H1 (cell line): ENCODE results near the gene LY9. TPM values are rescaled to one million over a fixed set of nuclear protein-coding genes. Genes with fewer than 3 reads are reported as not detected.
A peak's percentile ranks its signal among the peaks of the same experiment; 100 is the strongest.

Experiments
- CTCF ChIA-PET: fragments of 300-600 bp; sonication (Branson Sonifier 250); formaldehyde crosslinking; loops from one replicate; lab custom pipeline; 2021; ENCODE audit not compliant: partially characterized antibody; lab: Charles Lee
- POLR2A ChIA-PET: fragments of 300-600 bp; sonication (Branson Sonifier 250); formaldehyde crosslinking; loops from one replicate; lab custom pipeline; 2021; ENCODE audit warnings: inconsistent platforms; ENCODE audit not compliant: partially characterized antibody; lab: Charles Lee
- DNase-seq, 2 experiments: peaks; one replicate each; pipeline versions ENCODE4 v3.0.0 to v3.0.0-alpha.2; 2010 to 2022; ENCODE audit warnings: low spot score in 2 of 2, low read depth in 1 of 2, mixed read lengths in 1 of 2
- FAIRE-seq: peaks from 2 replicates; lab custom pipeline; 2011; peaks lifted over from hg19 to GRCh38; lab: Jason Lieb, UNC
- H2AFZ ChIP-seq: 2 replicates; pipeline ENCODE4 v1.8.1; 2012; ENCODE audit warnings: low read length, inconsistent platforms
- H2AK5ac ChIP-seq: 2 replicates; pipeline ENCODE4 v1.6.1; 2013; ENCODE audit warnings: low read depth, low read length
- H2BK120ac ChIP-seq: replicated peaks from 2 replicates; pipeline ENCODE3; 2013; ENCODE audit warnings: low read depth, low read length, inconsistent platforms
- H2BK12ac ChIP-seq: 2 replicates; pipeline ENCODE4 v1.6.1; 2013; ENCODE audit warnings: low read depth, low read length
- H2BK15ac ChIP-seq: 2 replicates; pipeline ENCODE4 v1.6.1; 2013; ENCODE audit warnings: low read length
- H2BK20ac ChIP-seq: 2 replicates; pipeline ENCODE4 v1.6.1; 2013; ENCODE audit warnings: low read length
- H2BK5ac ChIP-seq: 2 replicates; pipeline ENCODE4 v1.6.1; 2013; ENCODE audit warnings: low read depth, low read length
- H3K14ac ChIP-seq: 2 replicates; pipeline ENCODE4 v1.6.1; 2013; ENCODE audit warnings: inconsistent platforms; ENCODE audit not compliant: insufficient read length
- H3K18ac ChIP-seq: 2 replicates; pipeline ENCODE4 v1.6.1; 2013; ENCODE audit warnings: low read length; ENCODE audit errors: extremely low read depth
- H3K23ac ChIP-seq: 2 replicates; pipeline ENCODE4 v1.6.1; 2013; ENCODE audit warnings: inconsistent platforms; ENCODE audit not compliant: insufficient read length
- H3K23me2 ChIP-seq: 2 replicates; pipeline ENCODE4 v1.6.1; 2013; ENCODE audit warnings: low read depth, low read length
- H3K27ac ChIP-seq: 2 replicates; pipeline ENCODE4 v1.6.1; 2011; ENCODE audit warnings: low read depth, low read length, inconsistent platforms
- H3K27me3 ChIP-seq, 4 experiments: replicated peaks in 1 of 4; 1 replicate in 1 of 4; 2 replicates in 3 of 4; pipeline versions ENCODE4 v1.6.1 to v1.8.1; 2011 to 2013; ENCODE audit warnings: low read length in 3 of 4, mild to moderate bottlenecking in 3 of 4, inconsistent platforms in 2 of 4, mixed read lengths in 2 of 4, moderate library complexity in 1 of 4; ENCODE audit not compliant: control insufficient read depth in 3 of 4, insufficient read depth in 3 of 4; ENCODE audit errors: extremely low read depth in 1 of 4
- H3K36me3 ChIP-seq, 4 experiments: 2 replicates each; pipeline versions ENCODE4 v1.6.1 to v1.8.1; 2011 to 2013; ENCODE audit warnings: mild to moderate bottlenecking in 4 of 4, low read length in 3 of 4, moderate library complexity in 2 of 4, control low read depth in 1 of 4, inconsistent platforms in 1 of 4; ENCODE audit not compliant: insufficient read depth in 4 of 4, control insufficient read depth in 2 of 4
- H3K4ac ChIP-seq: replicated peaks from 2 replicates; pipeline ENCODE3; 2013; ENCODE audit warnings: low read length, low read depth, mixed read lengths, inconsistent platforms; ENCODE audit not compliant: insufficient read length
- H3K4me1 ChIP-seq, 4 experiments: replicated peaks in 1 of 4; 1 replicate in 1 of 4; 2 replicates in 3 of 4; pipeline versions ENCODE4 v1.6.1 to v1.8.1; 2011 to 2013; ENCODE audit warnings: low read length in 3 of 4, inconsistent platforms in 2 of 4, mixed read lengths in 1 of 4; ENCODE audit not compliant: insufficient read depth in 4 of 4, control insufficient read depth in 3 of 4
- H3K4me2 ChIP-seq, 2 experiments: 2 replicates each; pipeline versions ENCODE4 v1.6.1 to v1.8.1; 2011 to 2013; ENCODE audit warnings: low read depth in 2 of 2, low read length in 2 of 2, control low read depth in 1 of 2, inconsistent platforms in 1 of 2, mild to moderate bottlenecking in 1 of 2; ENCODE audit not compliant: insufficient read depth in 1 of 2
- H3K4me3 ChIP-seq, 4 experiments: fragments of 200-600, 300-600 bp in 1 of 4; sonication (generic), shearing (Covaris generic), sonication (Bioruptor Twin) in 1 of 4; 2 replicates each; pipeline versions ENCODE4 v1.5.1 to v1.8.1; 2011 to 2016; ENCODE audit warnings: low read length in 4 of 4, low read depth in 3 of 4, control low read depth in 2 of 4, inconsistent platforms in 2 of 4, mild to moderate bottlenecking in 2 of 4, mixed read lengths in 1 of 4, moderate library complexity in 1 of 4; ENCODE audit not compliant: insufficient read depth in 2 of 4; ENCODE audit errors: extremely low read depth in 1 of 4
- H3K56ac ChIP-seq: replicated peaks from 2 replicates; pipeline ENCODE3; 2013; ENCODE audit warnings: low read depth, mild to moderate bottlenecking, mixed read lengths, low read length, inconsistent platforms; ENCODE audit not compliant: insufficient read length
- H3K79me1 ChIP-seq: 2 replicates; pipeline ENCODE4 v1.6.1; 2013; ENCODE audit warnings: low read depth, low read length, control low read depth
- H3K79me2 ChIP-seq, 2 experiments: 2 replicates each; pipeline versions ENCODE4 v1.6.1 to v1.8.1; 2012 to 2013; ENCODE audit warnings: low read length in 2 of 2, mild to moderate bottlenecking in 2 of 2, inconsistent platforms in 1 of 2; ENCODE audit not compliant: insufficient read depth in 2 of 2, control insufficient read depth in 1 of 2
- H3K9ac ChIP-seq, 4 experiments: replicated peaks in 1 of 4; 1 replicate in 1 of 4; 2 replicates in 3 of 4; pipeline versions ENCODE4 v1.6.1 to v1.8.1; 2011 to 2013; ENCODE audit warnings: low read depth in 3 of 4, low read length in 3 of 4, control low read depth in 2 of 4, mild to moderate bottlenecking in 2 of 4, moderate library complexity in 2 of 4, inconsistent platforms in 1 of 4; ENCODE audit errors: extremely low read depth in 1 of 4
- H3K9me3 ChIP-seq, 2 experiments: 2 replicates each; pipeline versions ENCODE4 v1.6.1 to v1.8.1; 2012 to 2013; ENCODE audit warnings: mild to moderate bottlenecking in 2 of 2, moderate library complexity in 2 of 2, control low read depth in 1 of 2, inconsistent platforms in 1 of 2, low read depth in 1 of 2, low read length in 1 of 2, mixed read lengths in 1 of 2; ENCODE audit not compliant: insufficient read depth in 2 of 2
- H4K20me1 ChIP-seq, 2 experiments: replicated peaks in 1 of 2; 2 replicates each; pipeline versions ENCODE3 to v1.8.1; 2011 to 2013; ENCODE audit warnings: inconsistent platforms in 2 of 2, low read length in 2 of 2, mild to moderate bottlenecking in 1 of 2; ENCODE audit not compliant: insufficient read depth in 2 of 2, control insufficient read depth in 1 of 2
- H4K5ac ChIP-seq: 2 replicates; pipeline ENCODE4 v1.6.1; 2013; ENCODE audit warnings: low read length, low read depth, mixed read lengths, inconsistent platforms; ENCODE audit not compliant: insufficient read length
- H4K8ac ChIP-seq: 2 replicates; pipeline ENCODE4 v1.8.0; 2013; ENCODE audit warnings: mild to moderate bottlenecking, moderate library complexity, low read length, inconsistent platforms; ENCODE audit not compliant: insufficient read depth; ENCODE audit errors: extremely low read depth
- H4K91ac ChIP-seq: replicated peaks from 2 replicates; pipeline ENCODE3; 2013; ENCODE audit warnings: low read length, mixed read lengths, inconsistent platforms; ENCODE audit not compliant: insufficient read length
- BACH1 ChIP-seq: IDR thresholded peaks from 2 replicates; pipeline ENCODE4 v1.6.1; 2012; ENCODE audit warnings: low read length, improper control_type of control experiment
- MAFK ChIP-seq: IDR thresholded peaks from 2 replicates; pipeline ENCODE4 v1.6.1; 2012; ENCODE audit warnings: low read depth, mild to moderate bottlenecking, improper control_type of control experiment, low read length
- WGBS, 2 experiments: shearing (Covaris generic) in 1 of 2; methylation state at CpG; one replicate each; pipeline versions ENCODE4 v1.1.6 to v1.1.7; 2013 to 2015; ENCODE audit warnings: low lambda C conversion rate in 2 of 2, mixed read lengths in 2 of 2, inconsistent platforms in 1 of 2, low coverage in 1 of 2, missing lambda C conversion rate in 1 of 2; ENCODE audit not compliant: insufficient replicate concordance in 2 of 2, insufficient coverage in 1 of 2, insufficient read length in 1 of 2; ENCODE audit errors: extremely low coverage in 1 of 2, missing lambda C conversion rate in 1 of 2; 5-methylcytosine and 5-hydroxymethylcytosine counted together
- polyA plus RNA-seq, 7 experiments: library from polyadenylated mRNA; depleted of rRNA in 3 of 7; stranded (reverse) in 5 of 7; unstranded in 2 of 7; fragments of >200 nt in 5 of 7; fragments of 200-250 nt in 2 of 7; gene quantifications; 1 replicate in 5 of 7; 2 replicates in 1 of 7; 4 replicates in 1 of 7; pipeline versions ENCODE4 v1.2.1 to v1.2.3, GENCODE V29; 2011 to 2013; ENCODE audit warnings: missing spikeins in 2 of 7, mixed read lengths in 2 of 7
- total RNA-seq: library from RNA; stranded (reverse); fragmentation: NEBNext Ultra II Directional; extraction: Animal tissue kit (Norgen Biotek cat#: 25700); gene quantifications from 2 replicates; pipeline ENCODE4 v1.2.1, GENCODE V29; 2021

The LY9 gene
- total and polyA plus RNA-seq, 2 of the 8 experiments (the other 6 are each of a cell fraction or from before 2014, with no cell fraction given) = not detected

GRCh38 chr1:160868141-160868540, 72.2 kb downstream of the LY9 start:
- no peak overlapping the region for H3K27ac ChIP-seq
- H2BK20ac ChIP-seq = no peak overlapping the region
- H4K20me1 ChIP-seq = no peaks in the 10 kb centered on the region
- H3K4me3 ChIP-seq = no peak overlapping the region
- no peak overlapping the region for H3K23ac ChIP-seq
- DNase-seq (no peak), FAIRE-seq (no peak)
- H3K4ac ChIP-seq = no peak overlapping the region
- H3K9ac ChIP-seq = no peak overlapping the region
- 92% methylated on average over 3 of the region's 3 CpGs; no CpG with 5 or more reads in 1 of the 2 experiments for WGBS, 2 experiments
- ChIA-PET CTCF (interaction anchor here (1.8 to 2.5 kb wide), 4 partner anchors 9 to 37 kb away, joined by 6 to 8 read pairs (median 6); no protein-coding TSS in a partner anchor), POLR2A (no interaction called here)
- no peak overlapping the region for H4K8ac ChIP-seq
- no peaks in the 10 kb centered on the region for H3K79me2 ChIP-seq
- no peak overlapping the region for H3K14ac ChIP-seq
- 0 out of 7 replicates have a peak, but pooled peaks cover 0 to 4% (median 0%) of the 10 kb centered on the region in 4 experiments for H3K4me1 ChIP-seq
- no peaks in the 10 kb centered on the region for H3K23me2 ChIP-seq
- H3K18ac ChIP-seq = no peak overlapping the region
- H2BK120ac ChIP-seq = no peak overlapping the region
- H3K79me1 ChIP-seq = no peaks in the 10 kb centered on the region
- H3K56ac ChIP-seq = no peak overlapping the region
- no peaks in the 10 kb centered on the region for H3K36me3 ChIP-seq
- H4K5ac ChIP-seq = no peak overlapping the region
- H2BK12ac ChIP-seq = no peak overlapping the region
- H3K4me2 ChIP-seq = no peak overlapping the region
- no peaks in the 10 kb centered on the region for H3K9me3 ChIP-seq
- no peak overlapping the region for H2AK5ac ChIP-seq
- H2BK15ac ChIP-seq = no peak overlapping the region
- H3K27me3 ChIP-seq = no peaks in the 10 kb centered on the region
- H2BK5ac ChIP-seq = no peak overlapping the region
- no peak overlapping the region for H4K91ac ChIP-seq
- H2AFZ ChIP-seq = 0 out of 2 replicates have a peak overlapping the region, but pooled peaks have one; percentile 19
- TF ChIP-seq BACH1 (no peak), MAFK (no peak)
